ENCODE data around the gene HNF4A. TPM values are rescaled to one million over a fixed set of nuclear protein-coding genes. Genes with fewer than 3 reads are reported as not detected.

HNF4A gene
- total RNA-seq, 1 donor from 2014 or later = not detected

- TF ChIP-seq POLR2AphosphoS5 (IDR thresholded peaks at IDR 0.05; ENCODE audit: insufficient read depth in 1 of 2, low read depth in 1 of 2) (no peak), CTCF (IDR thresholded peaks at IDR 0.05) (no peak), POLR2A (IDR thresholded peaks at IDR 0.05) (no peak)
- Histone ChIP-seq H3K27ac (no peak overlapping the region), H3K27me3 (no peaks in the 10 kb centered on the region), H3K36me3 (no peaks in the 10 kb centered on the region), H3K4me3 (no peak overlapping the region), H3K9me3 (no peaks in the 10 kb centered on the region), H3K4me1 (no peaks in the 10 kb centered on the region)
- DNase-seq (ENCODE audit: extremely low spot score in 2 of 2) = no peak
- intact Hi-C loops (cut with DNase I) = no loop called here
These were observed 70.4 kb downstream of the HNF4A start for GRCh38 chr20:44425923-44426322.

GRCh38 chr20:44426879-44427790 lies 71.6 kb downstream of the HNF4A start:
- Histone ChIP-seq H3K4me1 (no peaks in the 10 kb centered on the region), H3K9me3 (no peaks in the 10 kb centered on the region), H3K4me3 (no peak overlapping the region), H3K36me3 (no peaks in the 10 kb centered on the region), H3K27me3 (no peaks in the 10 kb centered on the region), H3K27ac (no peak overlapping the region)
- TF ChIP-seq POLR2A (IDR thresholded peaks at IDR 0.05) (no peak), CTCF (IDR thresholded peaks at IDR 0.05) (no peak), POLR2AphosphoS5 (IDR thresholded peaks at IDR 0.05; ENCODE audit: insufficient read depth in 1 of 2, low read depth in 1 of 2) (no peak)
- intact Hi-C loops (cut with DNase I) = no loop called here
- no peak for DNase-seq (ENCODE audit: extremely low spot score in 2 of 2)

- no peak for DNase-seq (ENCODE audit: extremely low spot score in 2 of 2)
- no peaks in the 10 kb centered on the region for H3K4me1 ChIP-seq
These were observed 72.3 kb downstream of the HNF4A start for GRCh38 chr20:44427804-44428173.

GRCh38 chr20:44428174-44429016 lies 72.9 kb downstream of the HNF4A start:
- no peak overlapping the region for H3K27ac ChIP-seq
- intact Hi-C loops (cut with DNase I) = no loop called here
- no peaks in the 10 kb centered on the region for H3K27me3 ChIP-seq
- no peaks in the 10 kb centered on the region for H3K36me3 ChIP-seq
- no peak for DNase-seq (ENCODE audit: extremely low spot score in 2 of 2)
- no peak overlapping the region for H3K4me3 ChIP-seq
- TF ChIP-seq CTCF (IDR thresholded peaks at IDR 0.05) = no peak
- TF ChIP-seq POLR2AphosphoS5 (IDR thresholded peaks at IDR 0.05; ENCODE audit: insufficient read depth in 1 of 2, low read depth in 1 of 2) = no peak
- H3K4me1 ChIP-seq = no peaks in the 10 kb centered on the region
- no peaks in the 10 kb centered on the region for H3K9me3 ChIP-seq

More at GRCh38 chr20:44427804-44428173, 72.3 kb downstream of the HNF4A start:
- Histone ChIP-seq H3K27me3 (no peaks in the 10 kb centered on the region), H3K36me3 (no peaks in the 10 kb centered on the region), H3K9me3 (no peaks in the 10 kb centered on the region), H3K27ac (no peak overlapping the region), H3K4me3 (no peak overlapping the region)
- intact Hi-C loops (cut with DNase I) = no loop called here
- TF ChIP-seq POLR2A (IDR thresholded peaks at IDR 0.05) (no peak), CTCF (IDR thresholded peaks at IDR 0.05) (no peak), POLR2AphosphoS5 (IDR thresholded peaks at IDR 0.05; ENCODE audit: insufficient read depth in 1 of 2, low read depth in 1 of 2) (no peak)
